GM23338 (cell line): ENCODE data around the gene HTD2. TPM values are rescaled to one million over a fixed set of nuclear protein-coding genes. Genes with fewer than 3 reads are reported as not detected.

Experiments used
- ATAC-seq: fragments of 200-7000 bp; cut with Tn5 transposase; 3 replicates; pipeline ENCODE4 v1.9.1; 2020
- DNase-seq: peaks from one replicate; pipeline ENCODE4 v3.0.0-alpha.2; 2015; ENCODE audit warnings: low spot score
- H2AFZ ChIP-seq: fragments of 200-600 bp; sonication (generic); 2 replicates; pipeline ENCODE4 v1.8.0; 2016; ENCODE audit warnings: antibody characterized with exemption, mild to moderate bottlenecking, moderate library complexity
- H3F3A ChIP-seq: fragments of 200-600 bp; sonication (generic); replicated peaks from 2 replicates; pipeline ENCODE4 v1.8.0; 2017; ENCODE audit warnings: antibody characterized with exemption, mixed run types, low read depth
- H3K27ac ChIP-seq: fragments of 200-600 bp; sonication (generic); 2 replicates; pipeline ENCODE4 v1.6.1; 2016; ENCODE audit warnings: low read depth
- H3K27me3 ChIP-seq: fragments of 200-600 bp; sonication (generic); 2 replicates; pipeline ENCODE4 v1.8.0; 2016; ENCODE audit warnings: mild to moderate bottlenecking, mixed run types, moderate library complexity; ENCODE audit not compliant: insufficient read depth
- H3K36me3 ChIP-seq: fragments of 200-600 bp; sonication (generic); 2 replicates; pipeline ENCODE4 v1.8.0; 2016; ENCODE audit warnings: mild to moderate bottlenecking; ENCODE audit not compliant: insufficient read depth
- H3K4me1 ChIP-seq: fragments of 200-600 bp; sonication (generic); 2 replicates; pipeline ENCODE4 v1.8.0; 2016; ENCODE audit warnings: mild to moderate bottlenecking, moderate library complexity; ENCODE audit not compliant: insufficient read depth
- H3K4me2 ChIP-seq: fragments of 200-600 bp; sonication (generic); 2 replicates; pipeline ENCODE4 v1.7.1; 2017; ENCODE audit warnings: mixed run types
- H3K4me3 ChIP-seq: fragments of 200-600 bp; sonication (generic); 2 replicates; pipeline ENCODE4 v1.6.1; 2016; ENCODE audit warnings: mixed run types
- H3K79me2 ChIP-seq: fragments of 200-600 bp; sonication (generic); replicated peaks from 2 replicates; pipeline ENCODE4 v1.8.0; 2017; ENCODE audit warnings: mild to moderate bottlenecking; ENCODE audit not compliant: insufficient read depth
- H3K9me2 ChIP-seq: fragments of 200-600 bp; sonication (generic); 2 replicates; pipeline ENCODE4 v1.8.0; 2017; ENCODE audit not compliant: insufficient read depth
- H4K20me1 ChIP-seq: fragments of 200-600 bp; sonication (generic); replicated peaks from 2 replicates; pipeline ENCODE4 v1.8.0; 2017; ENCODE audit warnings: mild to moderate bottlenecking; ENCODE audit not compliant: insufficient read depth
- H3K27ac Mint-ChIP-seq: 2 replicates; pipeline ENCODE4 v1.8.0; 2020; ENCODE audit warnings: inconsistent platforms, mild to moderate bottlenecking, moderate library complexity, mixed read lengths
- H3K27me3 Mint-ChIP-seq: 3 replicates; pipeline ENCODE4 v1.8.0; 2022; ENCODE audit warnings: low read depth, mild to moderate bottlenecking, moderate library complexity, mixed read lengths, inconsistent platforms; ENCODE audit not compliant: insufficient read depth, poor library complexity
- H3K36me3 Mint-ChIP-seq: 3 replicates; pipeline ENCODE4 v1.8.0; 2021; ENCODE audit warnings: low read depth, mild to moderate bottlenecking, inconsistent platforms, moderate library complexity, mixed read lengths
- H3K4me1 Mint-ChIP-seq: 3 replicates; pipeline ENCODE4 v1.8.0; 2020; ENCODE audit warnings: mild to moderate bottlenecking, inconsistent platforms, mixed read lengths
- H3K4me3 Mint-ChIP-seq: 3 replicates; pipeline ENCODE4 v1.8.0; 2021; ENCODE audit warnings: moderate library complexity, mild to moderate bottlenecking, inconsistent platforms, mixed read lengths
- H3K9me3 Mint-ChIP-seq: 3 replicates; pipeline ENCODE4 v1.8.0; 2020; ENCODE audit warnings: moderate library complexity, mild to moderate bottlenecking, inconsistent platforms, mixed read lengths
- CREB1 ChIP-seq: fragments of 250-450 bp; sonication (Bioruptor Pico); IDR thresholded peaks from 2 replicates; pipeline ENCODE4 v1.5.0; 2020; ENCODE audit warnings: low read depth, mild to moderate bottlenecking, moderate library complexity
- ETS1 ChIP-seq: IDR thresholded peaks from 2 replicates; pipeline ENCODE4 v1.6.1; 2016; ENCODE audit warnings: antibody characterized with exemption
- EZH2 ChIP-seq: fragments of 200-600 bp; sonication (generic); IDR thresholded peaks from one replicate; pipeline ENCODE4 v1.8.0; 2017; ENCODE audit warnings: antibody characterized with exemption, mild to moderate bottlenecking, low read depth; ENCODE audit not compliant: unreplicated experiment
- EZH2phosphoT487 ChIP-seq: fragments of 200-600 bp; sonication (generic); IDR thresholded peaks from one replicate; pipeline ENCODE4 v1.8.1; 2018; ENCODE audit warnings: antibody characterized with exemption; ENCODE audit not compliant: unreplicated experiment
- JUNB ChIP-seq: IDR thresholded peaks from one replicate; pipeline ENCODE4 v1.6.1; 2016; ENCODE audit warnings: antibody characterized with exemption; ENCODE audit not compliant: unreplicated experiment
- STAT1 ChIP-seq: IDR thresholded peaks from one replicate; pipeline ENCODE4 v1.6.1; 2016; ENCODE audit warnings: antibody characterized with exemption; ENCODE audit not compliant: unreplicated experiment
- polyA plus RNA-seq: library from polyadenylated mRNA; unstranded; fragments of >200 nt; fragmentation: Nextera tagmentation; extraction: Ambion mirVana; gene quantifications from 2 replicates; pipeline ENCODE4 v1.2.1, GENCODE V29; 2016
- total RNA-seq: library from RNA; depleted of rRNA; stranded (reverse); fragments of >200 nt; shearing (Covaris generic); gene quantifications from 2 replicates; pipeline ENCODE4 v1.2.3, GENCODE V29; 2014
- TF ChIP-seq, protein P1 (sequence below): fragments of 250-450 bp; sonication (Bioruptor Pico); IDR thresholded peaks from 2 replicates; pipeline ENCODE4 v1.5.0; 2020; ENCODE audit warnings: mild to moderate bottlenecking, moderate library complexity
- TF ChIP-seq, protein P2 (sequence below), 2 experiments: fragments of 200-600 bp in 1 of 2; sonication (generic) in 1 of 2; conservative IDR thresholded peaks; 2 replicates each; pipeline versions ENCODE4 v1.5.1 to v1.6.1; 2016 to 2017; ENCODE audit warnings: antibody characterized with exemption in 2 of 2, low read depth in 2 of 2, mild to moderate bottlenecking in 2 of 2, moderate library complexity in 1 of 2
- TF ChIP-seq, protein P3 (sequence below): IDR thresholded peaks from one replicate; pipeline ENCODE4 v1.6.1; 2018; ENCODE audit warnings: antibody characterized with exemption; ENCODE audit not compliant: unreplicated experiment

HTD2 gene
- total and polyA plus RNA-seq, 2 experiments from 2014 or later, result 19.3 to 24.2 TPM

- TF ChIP-seq, protein P1, sequence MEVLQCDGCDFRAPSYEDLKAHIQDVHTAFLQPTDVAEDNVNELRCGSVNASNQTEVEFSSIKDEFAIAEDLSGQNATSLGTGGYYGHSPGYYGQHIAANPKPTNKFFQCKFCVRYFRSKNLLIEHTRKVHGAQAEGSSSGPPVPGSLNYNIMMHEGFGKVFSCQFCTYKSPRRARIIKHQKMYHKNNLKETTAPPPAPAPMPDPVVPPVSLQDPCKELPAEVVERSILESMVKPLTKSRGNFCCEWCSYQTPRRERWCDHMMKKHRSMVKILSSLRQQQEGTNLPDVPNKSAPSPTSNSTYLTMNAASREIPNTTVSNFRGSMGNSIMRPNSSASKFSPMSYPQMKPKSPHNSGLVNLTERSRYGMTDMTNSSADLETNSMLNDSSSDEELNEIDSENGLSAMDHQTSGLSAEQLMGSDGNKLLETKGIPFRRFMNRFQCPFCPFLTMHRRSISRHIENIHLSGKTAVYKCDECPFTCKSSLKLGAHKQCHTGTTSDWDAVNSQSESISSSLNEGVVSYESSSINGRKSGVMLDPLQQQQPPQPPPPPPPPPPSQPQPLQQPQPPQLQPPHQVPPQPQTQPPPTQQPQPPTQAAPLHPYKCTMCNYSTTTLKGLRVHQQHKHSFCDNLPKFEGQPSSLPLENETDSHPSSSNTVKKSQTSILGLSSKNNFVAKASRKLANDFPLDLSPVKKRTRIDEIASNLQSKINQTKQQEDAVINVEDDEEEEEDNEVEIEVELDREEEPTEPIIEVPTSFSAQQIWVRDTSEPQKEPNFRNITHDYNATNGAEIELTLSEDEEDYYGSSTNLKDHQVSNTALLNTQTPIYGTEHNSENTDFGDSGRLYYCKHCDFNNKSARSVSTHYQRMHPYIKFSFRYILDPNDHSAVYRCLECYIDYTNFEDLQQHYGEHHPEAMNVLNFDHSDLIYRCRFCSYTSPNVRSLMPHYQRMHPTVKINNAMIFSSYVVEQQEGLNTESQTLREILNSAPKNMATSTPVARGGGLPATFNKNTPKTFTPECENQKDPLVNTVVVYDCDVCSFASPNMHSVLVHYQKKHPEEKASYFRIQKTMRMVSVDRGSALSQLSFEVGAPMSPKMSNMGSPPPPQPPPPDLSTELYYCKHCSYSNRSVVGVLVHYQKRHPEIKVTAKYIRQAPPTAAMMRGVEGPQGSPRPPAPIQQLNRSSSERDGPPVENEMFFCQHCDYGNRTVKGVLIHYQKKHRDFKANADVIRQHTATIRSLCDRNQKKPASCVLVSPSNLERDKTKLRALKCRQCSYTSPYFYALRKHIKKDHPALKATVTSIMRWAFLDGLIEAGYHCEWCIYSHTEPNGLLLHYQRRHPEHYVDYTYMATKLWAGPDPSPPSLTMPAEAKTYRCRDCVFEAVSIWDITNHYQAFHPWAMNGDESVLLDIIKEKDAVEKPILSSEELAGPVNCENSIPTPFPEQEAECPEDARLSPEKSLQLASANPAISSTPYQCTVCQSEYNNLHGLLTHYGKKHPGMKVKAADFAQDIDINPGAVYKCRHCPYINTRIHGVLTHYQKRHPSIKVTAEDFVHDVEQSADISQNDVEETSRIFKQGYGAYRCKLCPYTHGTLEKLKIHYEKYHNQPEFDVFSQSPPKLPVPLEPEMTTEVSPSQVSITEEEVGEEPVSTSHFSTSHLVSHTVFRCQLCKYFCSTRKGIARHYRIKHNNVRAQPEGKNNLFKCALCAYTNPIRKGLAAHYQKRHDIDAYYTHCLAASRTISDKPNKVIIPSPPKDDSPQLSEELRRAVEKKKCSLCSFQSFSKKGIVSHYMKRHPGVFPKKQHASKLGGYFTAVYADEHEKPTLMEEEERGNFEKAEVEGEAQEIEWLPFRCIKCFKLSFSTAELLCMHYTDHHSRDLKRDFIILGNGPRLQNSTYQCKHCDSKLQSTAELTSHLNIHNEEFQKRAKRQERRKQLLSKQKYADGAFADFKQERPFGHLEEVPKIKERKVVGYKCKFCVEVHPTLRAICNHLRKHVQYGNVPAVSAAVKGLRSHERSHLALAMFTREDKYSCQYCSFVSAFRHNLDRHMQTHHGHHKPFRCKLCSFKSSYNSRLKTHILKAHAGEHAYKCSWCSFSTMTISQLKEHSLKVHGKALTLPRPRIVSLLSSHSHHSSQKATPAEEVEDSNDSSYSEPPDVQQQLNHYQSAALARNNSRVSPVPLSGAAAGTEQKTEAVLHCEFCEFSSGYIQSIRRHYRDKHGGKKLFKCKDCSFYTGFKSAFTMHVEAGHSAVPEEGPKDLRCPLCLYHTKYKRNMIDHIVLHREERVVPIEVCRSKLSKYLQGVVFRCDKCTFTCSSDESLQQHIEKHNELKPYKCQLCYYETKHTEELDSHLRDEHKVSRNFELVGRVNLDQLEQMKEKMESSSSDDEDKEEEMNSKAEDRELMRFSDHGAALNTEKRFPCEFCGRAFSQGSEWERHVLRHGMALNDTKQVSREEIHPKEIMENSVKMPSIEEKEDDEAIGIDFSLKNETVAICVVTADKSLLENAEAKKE (CRISPR knock-in tag), result no peak
- TF ChIP-seq EZH2phosphoT487, result no peak
These were observed 48.9 kb downstream of the HTD2 start (continued) for GRCh38 chr3:58355179-58355578.

- Mint-ChIP-seq H3K4me1 (peaks cover 13% of the 10 kb centered on the region), H3K9me3 (no peaks in the 10 kb centered on the region), H3K27me3 (peaks cover 3% of the 10 kb centered on the region), H3K27ac (no peak overlapping the region), H3K4me3 (no peak overlapping the region), H3K36me3 (no peaks in the 10 kb centered on the region)
- DNase-seq, result no peak
- Histone ChIP-seq H3K79me2 (no peaks in the 10 kb centered on the region; the same call in 1 of the 2 replicates), H2AFZ (no peak overlapping the region), H3F3A (no peaks in the 10 kb centered on the region), H3K27ac (no peak overlapping the region), H3K4me1 (peaks cover 10% of the 10 kb centered on the region; the same call in 1 of the 2 replicates), H3K36me3 (no peaks in the 10 kb centered on the region), H4K20me1 (no peaks in the 10 kb centered on the region), H3K4me3 (no peak overlapping the region), H3K4me2 (no peak overlapping the region), H3K9me2 (no peaks in the 10 kb centered on the region), H3K27me3 (no peaks in the 10 kb centered on the region)
- ATAC-seq, result no peak
- TF ChIP-seq, protein P2, sequence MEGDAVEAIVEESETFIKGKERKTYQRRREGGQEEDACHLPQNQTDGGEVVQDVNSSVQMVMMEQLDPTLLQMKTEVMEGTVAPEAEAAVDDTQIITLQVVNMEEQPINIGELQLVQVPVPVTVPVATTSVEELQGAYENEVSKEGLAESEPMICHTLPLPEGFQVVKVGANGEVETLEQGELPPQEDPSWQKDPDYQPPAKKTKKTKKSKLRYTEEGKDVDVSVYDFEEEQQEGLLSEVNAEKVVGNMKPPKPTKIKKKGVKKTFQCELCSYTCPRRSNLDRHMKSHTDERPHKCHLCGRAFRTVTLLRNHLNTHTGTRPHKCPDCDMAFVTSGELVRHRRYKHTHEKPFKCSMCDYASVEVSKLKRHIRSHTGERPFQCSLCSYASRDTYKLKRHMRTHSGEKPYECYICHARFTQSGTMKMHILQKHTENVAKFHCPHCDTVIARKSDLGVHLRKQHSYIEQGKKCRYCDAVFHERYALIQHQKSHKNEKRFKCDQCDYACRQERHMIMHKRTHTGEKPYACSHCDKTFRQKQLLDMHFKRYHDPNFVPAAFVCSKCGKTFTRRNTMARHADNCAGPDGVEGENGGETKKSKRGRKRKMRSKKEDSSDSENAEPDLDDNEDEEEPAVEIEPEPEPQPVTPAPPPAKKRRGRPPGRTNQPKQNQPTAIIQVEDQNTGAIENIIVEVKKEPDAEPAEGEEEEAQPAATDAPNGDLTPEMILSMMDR (conservative IDR thresholded peaks at IDR 0.05; ENCODE audit: low read depth in 2 of 2), result no peak
- TF ChIP-seq CREB1 (CRISPR knock-in tag), result no peak
- no peak for TF ChIP-seq EZH2
- no peak for TF ChIP-seq ETS1
- TF ChIP-seq, protein P3, sequence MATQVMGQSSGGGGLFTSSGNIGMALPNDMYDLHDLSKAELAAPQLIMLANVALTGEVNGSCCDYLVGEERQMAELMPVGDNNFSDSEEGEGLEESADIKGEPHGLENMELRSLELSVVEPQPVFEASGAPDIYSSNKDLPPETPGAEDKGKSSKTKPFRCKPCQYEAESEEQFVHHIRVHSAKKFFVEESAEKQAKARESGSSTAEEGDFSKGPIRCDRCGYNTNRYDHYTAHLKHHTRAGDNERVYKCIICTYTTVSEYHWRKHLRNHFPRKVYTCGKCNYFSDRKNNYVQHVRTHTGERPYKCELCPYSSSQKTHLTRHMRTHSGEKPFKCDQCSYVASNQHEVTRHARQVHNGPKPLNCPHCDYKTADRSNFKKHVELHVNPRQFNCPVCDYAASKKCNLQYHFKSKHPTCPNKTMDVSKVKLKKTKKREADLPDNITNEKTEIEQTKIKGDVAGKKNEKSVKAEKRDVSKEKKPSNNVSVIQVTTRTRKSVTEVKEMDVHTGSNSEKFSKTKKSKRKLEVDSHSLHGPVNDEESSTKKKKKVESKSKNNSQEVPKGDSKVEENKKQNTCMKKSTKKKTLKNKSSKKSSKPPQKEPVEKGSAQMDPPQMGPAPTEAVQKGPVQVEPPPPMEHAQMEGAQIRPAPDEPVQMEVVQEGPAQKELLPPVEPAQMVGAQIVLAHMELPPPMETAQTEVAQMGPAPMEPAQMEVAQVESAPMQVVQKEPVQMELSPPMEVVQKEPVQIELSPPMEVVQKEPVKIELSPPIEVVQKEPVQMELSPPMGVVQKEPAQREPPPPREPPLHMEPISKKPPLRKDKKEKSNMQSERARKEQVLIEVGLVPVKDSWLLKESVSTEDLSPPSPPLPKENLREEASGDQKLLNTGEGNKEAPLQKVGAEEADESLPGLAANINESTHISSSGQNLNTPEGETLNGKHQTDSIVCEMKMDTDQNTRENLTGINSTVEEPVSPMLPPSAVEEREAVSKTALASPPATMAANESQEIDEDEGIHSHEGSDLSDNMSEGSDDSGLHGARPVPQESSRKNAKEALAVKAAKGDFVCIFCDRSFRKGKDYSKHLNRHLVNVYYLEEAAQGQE, result no peak
- no peak for TF ChIP-seq EZH2phosphoT487
- TF ChIP-seq JUNB, result no peak
- no peak for TF ChIP-seq STAT1
These were observed 49.7 kb downstream of the HTD2 start for GRCh38 chr3:58356054-58356453.
